Stomach (tissue), 4 donors: ENCODE data around the gene ATN1.

ENCODE experiments used
- EP300 ChIP-seq: sonication (generic); formaldehyde crosslinking; IDR thresholded peaks from one replicate; pipeline ENCODE4 v1.6.1; 2017; ENCODE audit warnings: antibody characterized with exemption
- POLR2A ChIP-seq, 4 donors: fragments of 450-650 bp; IDR thresholded peaks; one replicate each; pipeline ENCODE4 v1.6.1; 2016; ENCODE audit warnings: antibody characterized with exemption in 4 of 4, control low read depth in 2 of 4, mild to moderate bottlenecking in 1 of 4, moderate library complexity in 1 of 4
- POLR2AphosphoS5 ChIP-seq, 3 donors: sonication (generic); formaldehyde crosslinking; IDR thresholded peaks; one replicate each; pipeline ENCODE4 v1.6.1; 2016; ENCODE audit warnings: antibody characterized with exemption in 3 of 3
- TF ChIP-seq, protein P1 (sequence below), 7 experiments: fragments of 450-650 bp in 4 of 7; fragments of 200-600 bp in 3 of 7; sonication (generic) in 3 of 7; IDR thresholded peaks; one replicate each; pipeline ENCODE4 v1.5.1; 2016 to 2019; ENCODE audit warnings: antibody characterized with exemption in 7 of 7, control low read depth in 2 of 7, mild to moderate bottlenecking in 1 of 7

- TF ChIP-seq POLR2A (IDR thresholded peaks at IDR 0.05) (no peak), POLR2AphosphoS5 (IDR thresholded peaks at IDR 0.05) (peak in 1 of 3 donors; percentile 15), EP300 (no peak)
- TF ChIP-seq, protein P1, sequence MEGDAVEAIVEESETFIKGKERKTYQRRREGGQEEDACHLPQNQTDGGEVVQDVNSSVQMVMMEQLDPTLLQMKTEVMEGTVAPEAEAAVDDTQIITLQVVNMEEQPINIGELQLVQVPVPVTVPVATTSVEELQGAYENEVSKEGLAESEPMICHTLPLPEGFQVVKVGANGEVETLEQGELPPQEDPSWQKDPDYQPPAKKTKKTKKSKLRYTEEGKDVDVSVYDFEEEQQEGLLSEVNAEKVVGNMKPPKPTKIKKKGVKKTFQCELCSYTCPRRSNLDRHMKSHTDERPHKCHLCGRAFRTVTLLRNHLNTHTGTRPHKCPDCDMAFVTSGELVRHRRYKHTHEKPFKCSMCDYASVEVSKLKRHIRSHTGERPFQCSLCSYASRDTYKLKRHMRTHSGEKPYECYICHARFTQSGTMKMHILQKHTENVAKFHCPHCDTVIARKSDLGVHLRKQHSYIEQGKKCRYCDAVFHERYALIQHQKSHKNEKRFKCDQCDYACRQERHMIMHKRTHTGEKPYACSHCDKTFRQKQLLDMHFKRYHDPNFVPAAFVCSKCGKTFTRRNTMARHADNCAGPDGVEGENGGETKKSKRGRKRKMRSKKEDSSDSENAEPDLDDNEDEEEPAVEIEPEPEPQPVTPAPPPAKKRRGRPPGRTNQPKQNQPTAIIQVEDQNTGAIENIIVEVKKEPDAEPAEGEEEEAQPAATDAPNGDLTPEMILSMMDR (IDR thresholded peaks at IDR 0.05), result no peak
Observed at GRCh38 chr12:6941267-6941666, 13.5 kb downstream of the ATN1 start.
